GM21717 (cell line): ENCODE measurements around the gene ASCL3.
"Not testable (repeated sequence)": the region's sequence is repeated elsewhere in the genome, so short reads cannot be mapped to it uniquely, and the experiment has no call there.

Source experiments
- ATAC-seq: cut with Tn5 transposase; IDR thresholded peaks from one replicate; pipeline ENCODE4 v1.9.1; 2021; ENCODE audit warnings: mild to moderate bottlenecking, moderate library complexity; ENCODE audit not compliant: unreplicated experiment

The ASCL3 gene

GRCh38 chr11:8911029-8911823 is 31.6 kb downstream of the ASCL3 start, which contains the start of gene AKIP1:
AKIP1 (plus strand) TSS chr11:8911189; CDS start chr11:8911450, 261 bp downstream.
- ATAC-seq: peak; percentile 79

GRCh38 chr11:8910649-8911026 is 32.2 kb downstream of the ASCL3 start:
- ATAC-seq: peak; percentile 5

- ATAC-seq: no peak
These were observed 34.7 kb downstream of the ASCL3 start for GRCh38 chr11:8908099-8908498.

- ATAC-seq: no peak
These were observed 35.7 kb downstream of the ASCL3 start for GRCh38 chr11:8907116-8907515.

- ATAC-seq: no peak
These were observed 37.2 kb downstream of the ASCL3 start for GRCh38 chr11:8905528-8906165.

- ATAC-seq: no peak
These were observed 43.6 kb downstream of the ASCL3 start for GRCh38 chr11:8899119-8899753.

GRCh38 chr11:8891185-8891584 is 51.6 kb downstream of the ASCL3 start:
- ATAC-seq: not testable (repeated sequence)
